Measurements from ENCODE around the gene TP53I11.

DNA sequence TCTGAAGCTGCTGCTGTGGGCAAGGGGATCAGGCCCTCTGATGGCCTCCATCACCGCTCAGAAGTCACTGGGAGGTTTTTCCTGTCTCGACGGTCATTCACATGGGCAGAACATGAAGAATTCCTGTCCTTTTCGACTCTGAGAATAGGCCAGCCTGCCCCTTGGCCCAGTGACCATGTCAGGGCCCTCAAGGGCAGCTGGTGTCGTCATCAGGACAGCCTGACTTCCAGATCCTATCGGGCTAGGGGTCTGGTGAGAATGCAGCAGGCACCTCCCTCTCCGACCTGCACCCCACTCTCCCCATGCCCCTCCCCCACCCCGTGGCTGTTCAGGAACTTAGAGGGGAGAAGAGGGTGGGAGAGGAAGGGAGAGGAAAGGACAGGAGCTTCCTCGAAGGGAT lies 3.6 kb downstream of the TP53I11 start:
- TF ChIP-seq GTF2A2 (tag; IDR thresholded peaks at IDR 0.05) = no peak
- no peak for TF ChIP-seq CBFA2T3 (IDR thresholded peaks at IDR 0.05)
- no peak for TF ChIP-seq POLR2A (conservative IDR thresholded peaks at IDR 0.05)
- TF ChIP-seq POLR2G (IDR thresholded peaks at IDR 0.05; ENCODE audit: low read depth, low read length) = no peak
- no peak for TF ChIP-seq YBX1 (IDR thresholded peaks at IDR 0.05)
- TF ChIP-seq CHD1 (IDR thresholded peaks at IDR 0.05; ENCODE audit: low read length) = no peak
- no peak for TF ChIP-seq SIN3A (IDR thresholded peaks at IDR 0.05; ENCODE audit: borderline replicate concordance in 2 of 2, control insufficient read depth in 1 of 2, low read depth in 2 of 2, low read length in 2 of 2)
- TF ChIP-seq RFX5 (IDR thresholded peaks at IDR 0.05; ENCODE audit: low read depth, low read length) = no peak
- TF ChIP-seq, protein P1, sequence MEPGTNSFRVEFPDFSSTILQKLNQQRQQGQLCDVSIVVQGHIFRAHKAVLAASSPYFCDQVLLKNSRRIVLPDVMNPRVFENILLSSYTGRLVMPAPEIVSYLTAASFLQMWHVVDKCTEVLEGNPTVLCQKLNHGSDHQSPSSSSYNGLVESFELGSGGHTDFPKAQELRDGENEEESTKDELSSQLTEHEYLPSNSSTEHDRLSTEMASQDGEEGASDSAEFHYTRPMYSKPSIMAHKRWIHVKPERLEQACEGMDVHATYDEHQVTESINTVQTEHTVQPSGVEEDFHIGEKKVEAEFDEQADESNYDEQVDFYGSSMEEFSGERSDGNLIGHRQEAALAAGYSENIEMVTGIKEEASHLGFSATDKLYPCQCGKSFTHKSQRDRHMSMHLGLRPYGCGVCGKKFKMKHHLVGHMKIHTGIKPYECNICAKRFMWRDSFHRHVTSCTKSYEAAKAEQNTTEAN (CRISPR knock-in tag; IDR thresholded peaks at IDR 0.05) = no peak
- TF ChIP-seq, protein P2, sequence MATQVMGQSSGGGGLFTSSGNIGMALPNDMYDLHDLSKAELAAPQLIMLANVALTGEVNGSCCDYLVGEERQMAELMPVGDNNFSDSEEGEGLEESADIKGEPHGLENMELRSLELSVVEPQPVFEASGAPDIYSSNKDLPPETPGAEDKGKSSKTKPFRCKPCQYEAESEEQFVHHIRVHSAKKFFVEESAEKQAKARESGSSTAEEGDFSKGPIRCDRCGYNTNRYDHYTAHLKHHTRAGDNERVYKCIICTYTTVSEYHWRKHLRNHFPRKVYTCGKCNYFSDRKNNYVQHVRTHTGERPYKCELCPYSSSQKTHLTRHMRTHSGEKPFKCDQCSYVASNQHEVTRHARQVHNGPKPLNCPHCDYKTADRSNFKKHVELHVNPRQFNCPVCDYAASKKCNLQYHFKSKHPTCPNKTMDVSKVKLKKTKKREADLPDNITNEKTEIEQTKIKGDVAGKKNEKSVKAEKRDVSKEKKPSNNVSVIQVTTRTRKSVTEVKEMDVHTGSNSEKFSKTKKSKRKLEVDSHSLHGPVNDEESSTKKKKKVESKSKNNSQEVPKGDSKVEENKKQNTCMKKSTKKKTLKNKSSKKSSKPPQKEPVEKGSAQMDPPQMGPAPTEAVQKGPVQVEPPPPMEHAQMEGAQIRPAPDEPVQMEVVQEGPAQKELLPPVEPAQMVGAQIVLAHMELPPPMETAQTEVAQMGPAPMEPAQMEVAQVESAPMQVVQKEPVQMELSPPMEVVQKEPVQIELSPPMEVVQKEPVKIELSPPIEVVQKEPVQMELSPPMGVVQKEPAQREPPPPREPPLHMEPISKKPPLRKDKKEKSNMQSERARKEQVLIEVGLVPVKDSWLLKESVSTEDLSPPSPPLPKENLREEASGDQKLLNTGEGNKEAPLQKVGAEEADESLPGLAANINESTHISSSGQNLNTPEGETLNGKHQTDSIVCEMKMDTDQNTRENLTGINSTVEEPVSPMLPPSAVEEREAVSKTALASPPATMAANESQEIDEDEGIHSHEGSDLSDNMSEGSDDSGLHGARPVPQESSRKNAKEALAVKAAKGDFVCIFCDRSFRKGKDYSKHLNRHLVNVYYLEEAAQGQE (IDR thresholded peaks at IDR 0.05; ENCODE audit: borderline replicate concordance) = no peak
- TF ChIP-seq, protein P2 (CRISPR knock-in tag; IDR thresholded peaks at IDR 0.05; ENCODE audit: low read depth) = no peak
- no peak for TF ChIP-seq ZNF785 (CRISPR knock-in tag; IDR thresholded peaks at IDR 0.05)
- no peak for TF ChIP-seq HNRNPK (IDR thresholded peaks at IDR 0.05; ENCODE audit: low read depth, low read length, poor library complexity, severe bottlenecking)

All from K562 (cell line).